Mesenchymal stem cell (in vitro differentiated cells and primary cell): ENCODE measurements around the gene RS1.

ENCODE experiments used
- DNase-seq: peaks from one replicate; pipeline ENCODE4 v3.0.0-alpha.2; 2013
- H2AFZ ChIP-seq: one replicate; pipeline ENCODE4 v1.6.1; 2013; ENCODE audit warnings: low read depth, mild to moderate bottlenecking, control low read depth, inconsistent platforms, low read length, moderate library complexity
- H2AK5ac ChIP-seq: 2 replicates; pipeline ENCODE4 v1.6.1; 2013; ENCODE audit warnings: low read length, moderate library complexity, mild to moderate bottlenecking, inconsistent platforms; ENCODE audit not compliant: severe bottlenecking
- H2BK120ac ChIP-seq: one replicate; pipeline ENCODE4 v1.6.1; 2013; ENCODE audit warnings: low read depth, mild to moderate bottlenecking, inconsistent platforms, low read length, moderate library complexity
- H2BK12ac ChIP-seq, 2 experiments: one replicate each; pipeline ENCODE4 v1.6.1; 2013; ENCODE audit warnings: inconsistent platforms in 2 of 2, low read length in 2 of 2, mild to moderate bottlenecking in 2 of 2, moderate library complexity in 2 of 2, control low read depth in 1 of 2
- H2BK15ac ChIP-seq: one replicate; pipeline ENCODE4 v1.6.1; 2013; ENCODE audit warnings: mild to moderate bottlenecking, low read depth, inconsistent platforms; ENCODE audit not compliant: poor library complexity, severe bottlenecking
- H2BK5ac ChIP-seq: 2 replicates; pipeline ENCODE4 v1.6.1; 2013; ENCODE audit warnings: low read depth, mild to moderate bottlenecking, low read length, control low read depth, inconsistent platforms; ENCODE audit not compliant: poor library complexity, severe bottlenecking
- H3K14ac ChIP-seq, 2 experiments: one replicate each; pipeline ENCODE4 v1.6.1; 2013; ENCODE audit warnings: inconsistent platforms in 2 of 2, low read length in 2 of 2, control low read depth in 1 of 2, mild to moderate bottlenecking in 1 of 2, moderate library complexity in 1 of 2
- H3K18ac ChIP-seq, 2 experiments: one replicate each; pipeline ENCODE4 v1.6.1; 2013; ENCODE audit warnings: inconsistent platforms in 2 of 2, low read length in 2 of 2, control low read depth in 1 of 2, low read depth in 1 of 2, mild to moderate bottlenecking in 1 of 2
- H3K23ac ChIP-seq, 2 experiments: one replicate each; pipeline ENCODE4 v1.6.1; 2013; ENCODE audit warnings: inconsistent platforms in 2 of 2, low read length in 2 of 2, mild to moderate bottlenecking in 2 of 2, moderate library complexity in 2 of 2, control low read depth in 1 of 2
- H3K27ac ChIP-seq: 2 replicates; pipeline ENCODE4 v1.5.1; 2013; ENCODE audit warnings: mild to moderate bottlenecking, moderate library complexity, low read length, control low read depth, inconsistent platforms; ENCODE audit not compliant: poor library complexity, severe bottlenecking
- H3K27me3 ChIP-seq, 2 experiments: 2 replicates each; pipeline versions ENCODE4 v1.6.1 to v1.7.0; 2013; ENCODE audit warnings: low read length in 2 of 2, mild to moderate bottlenecking in 2 of 2, moderate library complexity in 2 of 2, control low read depth in 1 of 2, inconsistent platforms in 1 of 2; ENCODE audit not compliant: control insufficient read depth in 1 of 2, insufficient read depth in 1 of 2
- H3K36me3 ChIP-seq, 2 experiments: 2 replicates each; pipeline versions ENCODE4 v1.6.1 to v1.7.0; 2013; ENCODE audit warnings: low read length in 2 of 2, control low read depth in 1 of 2, inconsistent platforms in 1 of 2, low read depth in 1 of 2, mild to moderate bottlenecking in 1 of 2; ENCODE audit not compliant: insufficient read depth in 2 of 2, control insufficient read depth in 1 of 2
- H3K4ac ChIP-seq, 2 experiments: one replicate each; pipeline ENCODE4 v1.6.1; 2013; ENCODE audit warnings: inconsistent platforms in 2 of 2, low read length in 2 of 2, mild to moderate bottlenecking in 2 of 2, moderate library complexity in 2 of 2, control low read depth in 1 of 2, low read depth in 1 of 2
- H3K4me1 ChIP-seq: 2 replicates; pipeline ENCODE4 v1.6.1; 2013; ENCODE audit warnings: low read depth, low read length, control low read depth; ENCODE audit not compliant: control insufficient read depth, insufficient read depth
- H3K4me2 ChIP-seq: 2 replicates; pipeline ENCODE4 v1.6.1; 2013; ENCODE audit warnings: low read length, mild to moderate bottlenecking, inconsistent platforms; ENCODE audit not compliant: poor library complexity, severe bottlenecking
- H3K4me3 ChIP-seq, 2 experiments: 2 replicates each; pipeline versions ENCODE4 v1.5.1 to v1.7.0; 2013; ENCODE audit warnings: low read length in 2 of 2, mild to moderate bottlenecking in 2 of 2, control low read depth in 1 of 2, low read depth in 1 of 2; ENCODE audit not compliant: insufficient read depth in 1 of 2
- H3K79me1 ChIP-seq: replicated peaks from 2 replicates; pipeline ENCODE4 v1.6.1; 2013; ENCODE audit warnings: mild to moderate bottlenecking, control low read depth, low read length, inconsistent platforms; ENCODE audit not compliant: poor library complexity, severe bottlenecking
- H3K9ac ChIP-seq: 2 replicates; pipeline ENCODE4 v1.7.0; 2013; ENCODE audit warnings: mild to moderate bottlenecking, low read length, moderate library complexity
- H3K9me3 ChIP-seq: 2 replicates; pipeline ENCODE4 v1.7.0; 2013; ENCODE audit warnings: mild to moderate bottlenecking, low read length; ENCODE audit not compliant: control insufficient read depth
- H4K8ac ChIP-seq: one replicate; pipeline ENCODE4 v1.6.1; 2013; ENCODE audit warnings: inconsistent platforms, mild to moderate bottlenecking, low read length, moderate library complexity
- H4K91ac ChIP-seq: one replicate; pipeline ENCODE4 v1.6.1; 2013; ENCODE audit warnings: mild to moderate bottlenecking, low read length, inconsistent platforms
- WGBS: methylation state at CpG from one replicate; pipeline ENCODE4 v1.1.7; 2013; ENCODE audit warnings: mixed read lengths; 5-methylcytosine and 5-hydroxymethylcytosine counted together

The RS1 gene

GRCh38 chrX:18620349-18620748 is 51.6 kb downstream of the RS1 start:
- no peak overlapping the region for H3K27ac ChIP-seq
- no peak overlapping the region for H3K4me3 ChIP-seq
- H3K27me3 ChIP-seq: no peaks in the 10 kb centered on the region
- no peaks in the 10 kb centered on the region for H3K79me1 ChIP-seq
- H2AFZ ChIP-seq: no peak overlapping the region
- H3K4me1 ChIP-seq: peaks cover 5% of the 10 kb centered on the region
- no peak overlapping the region for H2AK5ac ChIP-seq
- H3K9me3 ChIP-seq: no peaks in the 10 kb centered on the region
- no peak overlapping the region for H3K14ac ChIP-seq
- no peak overlapping the region for H2BK12ac ChIP-seq
- H4K91ac ChIP-seq: no peak overlapping the region
- H2BK15ac ChIP-seq: no peak overlapping the region
- H3K36me3 ChIP-seq: peaks cover 0 to 4% of the 10 kb centered on the region in 2 experiments
- 99% methylated on average over 5 of the region's 8 CpGs for WGBS
- H3K9ac ChIP-seq: no peak overlapping the region
- no peak overlapping the region for H3K4me2 ChIP-seq
- H3K18ac ChIP-seq: no peak overlapping the region
- H2BK5ac ChIP-seq: no peak overlapping the region
- no peak overlapping the region for H3K23ac ChIP-seq
- no peak overlapping the region for H3K4ac ChIP-seq
- no peak overlapping the region for H4K8ac ChIP-seq
- no peak for DNase-seq
- H2BK120ac ChIP-seq: no peak overlapping the region

GRCh38 chrX:18619288-18619687 is 52.6 kb downstream of the RS1 start:
- Histone ChIP-seq H3K9me3 (no peaks in the 10 kb centered on the region), H3K14ac (no peak overlapping the region), H3K4ac (no peak overlapping the region), H3K27me3 (no peaks in the 10 kb centered on the region), H2BK15ac (no peak overlapping the region), H3K4me1 (peaks cover 5% of the 10 kb centered on the region), H3K79me1 (no peaks in the 10 kb centered on the region), H3K36me3 (no peaks in the 10 kb centered on the region), H3K9ac (no peak overlapping the region), H4K8ac (no peak overlapping the region), H2BK5ac (no peak overlapping the region), H3K23ac (no peak overlapping the region), H2BK12ac (no peak overlapping the region), H2AFZ (no peak overlapping the region), H3K27ac (no peak overlapping the region), H4K91ac (no peak overlapping the region), H3K4me3 (no peak overlapping the region), H3K18ac (no peak overlapping the region), H2AK5ac (no peak overlapping the region), H3K4me2 (no peak overlapping the region), H2BK120ac (no peak overlapping the region)
- DNase-seq: no peak
- WGBS: no CpG with 5 or more reads among the region's 2 CpGs

GRCh38 chrX:18617407-18617750 is 54.5 kb downstream of the RS1 start:
- no peaks in the 10 kb centered on the region for H3K79me1 ChIP-seq
- no peak overlapping the region for H2AFZ ChIP-seq
- peak overlapping the region; percentile 2 for H3K4me2 ChIP-seq
- no peak overlapping the region for H2BK15ac ChIP-seq
- H3K36me3 ChIP-seq: no peaks in the 10 kb centered on the region
- H4K8ac ChIP-seq: no peak overlapping the region
- 20% methylated on average over 5 of the region's 5 CpGs for WGBS
- no peaks in the 10 kb centered on the region for H3K27me3 ChIP-seq
- no peak overlapping the region for H3K9ac ChIP-seq
- no peak overlapping the region for H4K91ac ChIP-seq
- no peak overlapping the region for H3K18ac ChIP-seq
- H3K14ac ChIP-seq: no peak overlapping the region
- H3K4ac ChIP-seq: no peak overlapping the region
- DNase-seq: peak; percentile 50
- peaks cover 5% of the 10 kb centered on the region for H3K4me1 ChIP-seq
- H2BK5ac ChIP-seq: no peak overlapping the region
- no peak overlapping the region for H2BK120ac ChIP-seq
- no peak overlapping the region for H3K23ac ChIP-seq
- no peak overlapping the region for H3K4me3 ChIP-seq
- peak overlapping the region in 1 of 2 experiments; percentile 54 for H2BK12ac ChIP-seq
- H3K27ac ChIP-seq: peak overlapping the region; percentile 76
- H2AK5ac ChIP-seq: peak overlapping the region; percentile 19
- H3K9me3 ChIP-seq: no peaks in the 10 kb centered on the region

- Histone ChIP-seq H2BK12ac (peak overlapping the region in 1 of 2 experiments; percentile 54), H3K4me2 (no peak overlapping the region), H3K27ac (peak overlapping the region; percentile 76), H3K79me1 (no peaks in the 10 kb centered on the region), H3K4me1 (peaks cover 5% of the 10 kb centered on the region), H2AFZ (no peak overlapping the region), H3K23ac (no peak overlapping the region), H3K4me3 (no peak overlapping the region), H3K9me3 (no peaks in the 10 kb centered on the region), H2BK120ac (no peak overlapping the region), H3K4ac (no peak overlapping the region), H3K18ac (no peak overlapping the region), H4K91ac (no peak overlapping the region), H3K9ac (no peak overlapping the region), H2AK5ac (peak overlapping the region; percentile 19), H4K8ac (no peak overlapping the region), H3K36me3 (no peaks in the 10 kb centered on the region), H3K14ac (no peak overlapping the region), H2BK15ac (no peak overlapping the region), H3K27me3 (no peaks in the 10 kb centered on the region), H2BK5ac (peak overlapping the region; percentile 51)
- WGBS: 97% methylated on average over 5 of the region's 8 CpGs
- DNase-seq: no peak
Observed at GRCh38 chrX:18616688-18617406, 55.1 kb downstream of the RS1 start.
